NCI-H2227 treated with DMSO at 0.1 percent for 48 hours (cell line): ENCODE data around the gene PHF2.

Experiments
- DNase-seq: peaks from one replicate; lab custom pipeline; 2025; lab: John Stamatoyannopoulos, UW

The PHF2 gene

GRCh38 chr9:93652604-93653592 is 76.5 kb downstream of the PHF2 start:
- DNase-seq: no peak

GRCh38 chr9:93653760-93654159 is 77.4 kb downstream of the PHF2 start:
- no peak for DNase-seq

- DNase-seq: no peak
Observed at GRCh38 chr9:93654351-93654961, 78.1 kb downstream of the PHF2 start.

GRCh38 chr9:93655621-93656425 is 79.4 kb downstream of the PHF2 start:
- DNase-seq: no peak

GRCh38 chr9:93656426-93657239 is 80.2 kb downstream of the PHF2 start:
- no peak for DNase-seq

- DNase-seq: no peak
Observed at GRCh38 chr9:93657331-93658111, 81.1 kb downstream of the PHF2 start.

GRCh38 chr9:93658184-93658925 is 82.0 kb downstream of the PHF2 start:
- DNase-seq: no peak

GRCh38 chr9:93659044-93659836 is 82.9 kb downstream of the PHF2 start:
- DNase-seq: no peak

- DNase-seq: no peak
Observed at GRCh38 chr9:93659837-93660177, 83.4 kb downstream of the PHF2 start.

GRCh38 chr9:93660352-93661046 is 84.1 kb downstream of the PHF2 start:
- DNase-seq: no peak

- no peak for DNase-seq
Observed at GRCh38 chr9:93661591-93661990, 85.2 kb downstream of the PHF2 start.

- no peak for DNase-seq
Observed at GRCh38 chr9:93662016-93662638, 85.7 kb downstream of the PHF2 start.

- no peak for DNase-seq
Observed at GRCh38 chr9:93662952-93663572, 86.7 kb downstream of the PHF2 start.

- DNase-seq: no peak
Observed at GRCh38 chr9:93663877-93664548, 87.6 kb downstream of the PHF2 start.

GRCh38 chr9:93664549-93665120 is 88.3 kb downstream of the PHF2 start:
- DNase-seq: no peak

GRCh38 chr9:93665128-93665636 is 88.8 kb downstream of the PHF2 start:
- DNase-seq: no peak
